Measurements from ENCODE around the gene LMNTD1.
"Not testable (repeated sequence)": the region's sequence is repeated elsewhere in the genome, so short reads cannot be mapped to it uniquely, and the experiment has no call there.

LMNTD1 gene

GRCh38 chr12:25433581-25434325, 119.3 kb downstream of the LMNTD1 start:
- no peak for DNase-seq (ENCODE audit: low read depth in 3 of 3, low spot score in 1 of 3)

GRCh38 chr12:25433024-25433423, 120.1 kb downstream of the LMNTD1 start:
- DNase-seq (ENCODE audit: low read depth in 3 of 3, low spot score in 1 of 3), result no peak

- DNase-seq (ENCODE audit: low read depth in 3 of 3, low spot score in 1 of 3), result no peak
Observed at GRCh38 chr12:25427337-25428249, 125.5 kb downstream of the LMNTD1 start.

GRCh38 chr12:25426821-25427220, 126.3 kb downstream of the LMNTD1 start:
- DNase-seq (ENCODE audit: low read depth in 3 of 3, low spot score in 1 of 3), result not testable (repeated sequence)
